NOMO-1 treated with dmso at 0.1 percent for 144 hours (cell line): Measurements from ENCODE around the gene ACCS.

Experiments used
- DNase-seq: peaks from one replicate; lab custom pipeline; 2025; ENCODE audit not compliant: unreplicated experiment; lab: John Stamatoyannopoulos, UW

ACCS gene

GRCh38 chr11:44128729-44129128, 62.7 kb downstream of the ACCS start:
- DNase-seq, result no peak

- no peak for DNase-seq
Observed at GRCh38 chr11:44130751-44131150, 64.7 kb downstream of the ACCS start.

GRCh38 chr11:44133335-44133946, 67.4 kb downstream of the ACCS start:
- no peak for DNase-seq
